ENCODE measurements around the gene PRR5.

The PRR5 gene

GRCh38 chr22:44711690-44712555 lies 9.9 kb downstream of the PRR5 start:
- DNase-seq (ENCODE audit: low spot score), result no peak
- in situ Hi-C loops (cut with MboI; ENCODE audit: low sequenced_read_pairs, unreplicated experiment), result no loop called here
- TF ChIP-seq, protein P1, sequence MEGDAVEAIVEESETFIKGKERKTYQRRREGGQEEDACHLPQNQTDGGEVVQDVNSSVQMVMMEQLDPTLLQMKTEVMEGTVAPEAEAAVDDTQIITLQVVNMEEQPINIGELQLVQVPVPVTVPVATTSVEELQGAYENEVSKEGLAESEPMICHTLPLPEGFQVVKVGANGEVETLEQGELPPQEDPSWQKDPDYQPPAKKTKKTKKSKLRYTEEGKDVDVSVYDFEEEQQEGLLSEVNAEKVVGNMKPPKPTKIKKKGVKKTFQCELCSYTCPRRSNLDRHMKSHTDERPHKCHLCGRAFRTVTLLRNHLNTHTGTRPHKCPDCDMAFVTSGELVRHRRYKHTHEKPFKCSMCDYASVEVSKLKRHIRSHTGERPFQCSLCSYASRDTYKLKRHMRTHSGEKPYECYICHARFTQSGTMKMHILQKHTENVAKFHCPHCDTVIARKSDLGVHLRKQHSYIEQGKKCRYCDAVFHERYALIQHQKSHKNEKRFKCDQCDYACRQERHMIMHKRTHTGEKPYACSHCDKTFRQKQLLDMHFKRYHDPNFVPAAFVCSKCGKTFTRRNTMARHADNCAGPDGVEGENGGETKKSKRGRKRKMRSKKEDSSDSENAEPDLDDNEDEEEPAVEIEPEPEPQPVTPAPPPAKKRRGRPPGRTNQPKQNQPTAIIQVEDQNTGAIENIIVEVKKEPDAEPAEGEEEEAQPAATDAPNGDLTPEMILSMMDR (IDR thresholded peaks at IDR 0.05; ENCODE audit: borderline replicate concordance, control extremely low read depth, extremely low read depth, insufficient read depth, missing control alignments), result no peak

DNA sequence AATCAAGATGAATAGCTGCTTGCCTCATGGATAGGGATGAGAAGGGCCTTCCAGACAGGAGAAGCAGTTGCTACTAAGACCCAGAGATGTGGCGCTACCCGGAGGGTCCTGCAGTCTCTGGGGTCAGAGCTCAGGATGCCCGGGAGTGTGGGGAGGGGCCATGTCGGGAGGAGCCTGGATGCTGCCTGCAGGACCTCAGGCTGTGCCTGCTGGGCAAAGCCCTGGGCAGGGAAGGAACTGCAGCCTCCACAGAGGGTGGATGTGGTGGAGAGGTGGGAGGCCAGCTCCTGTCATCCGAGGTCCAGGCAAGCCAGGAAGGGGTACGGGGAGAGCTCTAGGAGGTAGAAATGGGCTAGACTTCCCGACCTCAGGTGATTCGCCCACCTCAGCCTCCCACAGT lies 11.0 kb downstream of the PRR5 start:
- TF ChIP-seq, protein P1 (IDR thresholded peaks at IDR 0.05; ENCODE audit: borderline replicate concordance, control extremely low read depth, extremely low read depth, insufficient read depth, missing control alignments), result no peak
- in situ Hi-C loops (cut with MboI; ENCODE audit: low sequenced_read_pairs, unreplicated experiment), result no loop called here
- DNase-seq (ENCODE audit: low spot score), result no peak

DNA sequence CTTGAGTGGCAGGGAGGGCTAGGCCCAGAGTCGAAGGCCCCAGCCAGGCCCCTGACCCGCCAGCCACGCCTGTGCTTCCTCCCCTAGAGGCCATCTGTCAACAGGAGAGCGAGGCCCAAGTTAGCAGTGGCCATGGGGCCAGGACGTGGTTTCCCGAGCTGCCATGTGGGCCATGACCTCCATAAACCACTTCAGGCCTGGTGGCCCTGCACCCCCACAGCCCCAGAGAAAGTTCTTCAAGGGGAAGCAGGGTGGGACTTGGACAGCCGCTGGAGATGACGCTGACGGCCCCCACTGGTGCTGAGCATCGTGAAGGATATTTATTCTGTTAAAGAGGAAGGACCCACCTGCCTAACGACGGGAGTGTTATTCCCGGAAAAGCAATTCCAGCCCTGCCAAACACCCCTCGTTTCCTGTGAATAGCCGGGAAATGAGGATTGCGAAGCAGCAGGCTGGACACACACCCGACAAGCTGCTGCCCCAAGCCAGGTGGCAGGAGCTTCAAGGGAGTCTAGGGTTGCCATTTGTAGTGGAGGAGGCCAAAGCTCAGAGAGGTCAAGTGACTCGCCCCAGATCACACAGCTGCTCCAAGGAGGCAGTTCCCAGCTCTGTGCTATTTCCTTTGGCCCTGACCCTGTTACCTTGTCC lies 12.8 kb downstream of the PRR5 start:
- DNase-seq (ENCODE audit: low spot score), result no peak
- TF ChIP-seq, protein P1 (IDR thresholded peaks at IDR 0.05; ENCODE audit: borderline replicate concordance, control extremely low read depth, extremely low read depth, insufficient read depth, missing control alignments), result no peak
- in situ Hi-C loops (cut with MboI; ENCODE audit: low sequenced_read_pairs, unreplicated experiment), result no loop called here

DNA sequence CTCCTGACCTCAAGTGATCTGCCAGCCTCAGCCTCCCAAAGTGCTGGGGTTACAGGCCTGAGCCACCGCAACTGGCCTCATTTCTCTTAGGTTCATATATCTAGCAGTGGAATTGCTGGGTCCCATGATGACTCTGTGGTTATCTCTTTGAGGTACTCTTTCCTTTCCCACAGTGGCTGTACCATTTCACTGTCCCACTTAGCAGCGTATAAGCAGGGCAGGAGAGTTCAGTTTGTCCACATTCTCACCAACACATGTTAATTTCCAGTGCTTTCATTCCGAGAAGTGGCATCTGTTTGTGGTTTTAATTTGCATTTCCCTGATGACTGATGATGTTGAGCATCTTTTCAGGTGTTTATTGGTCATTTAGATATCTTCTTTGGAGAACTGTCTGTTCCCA lies 16.4 kb downstream of the PRR5 start:
- DNase-seq (ENCODE audit: low spot score), result no peak
- TF ChIP-seq, protein P1 (IDR thresholded peaks at IDR 0.05; ENCODE audit: borderline replicate concordance, control extremely low read depth, extremely low read depth, insufficient read depth, missing control alignments), result no peak
- in situ Hi-C loops (cut with MboI; ENCODE audit: low sequenced_read_pairs, unreplicated experiment), result no loop called here

GRCh38 chr22:44719586-44720368 lies 17.8 kb downstream of the PRR5 start:
- TF ChIP-seq, protein P1 (IDR thresholded peaks at IDR 0.05; ENCODE audit: borderline replicate concordance, control extremely low read depth, extremely low read depth, insufficient read depth, missing control alignments), result no peak
- DNase-seq (ENCODE audit: low spot score), result no peak
- in situ Hi-C loops (cut with MboI; ENCODE audit: low sequenced_read_pairs, unreplicated experiment), result no loop called here

DNA sequence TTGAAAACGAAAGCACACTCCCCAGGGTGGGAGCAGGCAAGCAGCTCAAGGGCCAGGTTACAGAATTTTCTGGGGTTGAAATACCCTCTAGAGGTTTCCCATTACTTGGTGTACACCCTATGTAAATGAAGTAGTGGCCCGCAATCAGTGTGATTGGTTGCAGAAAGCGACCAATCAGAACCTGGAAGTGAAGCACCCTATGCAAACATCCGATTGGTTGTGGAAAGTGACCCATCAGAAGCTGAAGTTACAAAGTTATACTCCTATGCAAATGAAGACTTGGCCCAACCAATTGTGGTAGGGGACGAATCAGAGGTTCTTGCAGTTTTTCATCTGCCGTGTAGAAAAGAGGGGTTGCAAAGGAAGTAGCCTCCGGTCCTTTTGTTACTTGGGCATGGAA lies 19.2 kb downstream of the PRR5 start:
- TF ChIP-seq, protein P1 (IDR thresholded peaks at IDR 0.05; ENCODE audit: borderline replicate concordance, control extremely low read depth, extremely low read depth, insufficient read depth, missing control alignments), result no peak
- in situ Hi-C loops (cut with MboI; ENCODE audit: low sequenced_read_pairs, unreplicated experiment), result no loop called here
- DNase-seq (ENCODE audit: low spot score), result no peak
